GM21786 (cell line): ENCODE measurements around the gene COA8.
"Not testable (repeated sequence)": the region's sequence is repeated elsewhere in the genome, so short reads cannot be mapped to it uniquely, and the experiment has no call there.

Source experiments
- ATAC-seq: cut with Tn5 transposase; IDR thresholded peaks from one replicate; pipeline ENCODE4 v1.9.1; 2021; ENCODE audit not compliant: unreplicated experiment

The COA8 gene

GRCh38 chr14:103525430-103526246, 37.1 kb upstream of the COA8 start:
- not testable (repeated sequence) for ATAC-seq

GRCh38 chr14:103526247-103526913, 36.4 kb upstream of the COA8 start:
- no peak for ATAC-seq

- no peak for ATAC-seq
These were observed 35.9 kb upstream of the COA8 start for GRCh38 chr14:103526914-103527248.

- ATAC-seq = peak; percentile 86
These were observed 35.2 kb upstream of the COA8 start for GRCh38 chr14:103527408-103528145.

- no peak for ATAC-seq
These were observed 34.6 kb upstream of the COA8 start for GRCh38 chr14:103528146-103528586.

GRCh38 chr14:103528587-103529382, 34.0 kb upstream of the COA8 start, which contains the start of gene TRMT61A:
TSS of gene TRMT61A (plus strand) at chr14:103529196. CDS start at chr14:103529979, 783 bp downstream.
- ATAC-seq = no peak

GRCh38 chr14:103529383-103530365, 33.1 kb upstream of the COA8 start:
- ATAC-seq = no peak

- no peak for ATAC-seq
These were observed 32.4 kb upstream of the COA8 start for GRCh38 chr14:103530390-103530789.

GRCh38 chr14:103530831-103531230, 31.9 kb upstream of the COA8 start:
- ATAC-seq = no peak

GRCh38 chr14:103531421-103532215, 31.1 kb upstream of the COA8 start:
- ATAC-seq = no peak

- ATAC-seq = no peak
These were observed 30.3 kb upstream of the COA8 start for GRCh38 chr14:103532216-103533136.

- no peak for ATAC-seq
These were observed 29.4 kb upstream of the COA8 start for GRCh38 chr14:103533137-103533998.

- no peak for ATAC-seq
These were observed 28.7 kb upstream of the COA8 start for GRCh38 chr14:103533999-103534575.

- ATAC-seq = no peak
These were observed 28.1 kb upstream of the COA8 start for GRCh38 chr14:103534576-103535061.

GRCh38 chr14:103535081-103535890, 27.5 kb upstream of the COA8 start:
- ATAC-seq = no peak
